H9 (cell line): ENCODE results near the gene TNRC18. TPM values are rescaled to one million over a fixed set of nuclear protein-coding genes. Genes with fewer than 3 reads are reported as not detected.

Source experiments
- DNase-seq: peaks from one replicate; pipeline ENCODE4 v3.0.0-alpha.2; 2017
- H2AFZ ChIP-seq: one replicate; pipeline ENCODE4 v1.6.1; 2013; ENCODE audit warnings: mild to moderate bottlenecking, low read length, control low read depth, moderate library complexity
- H2AK5ac ChIP-seq: 2 replicates; pipeline ENCODE4 v1.6.1; 2013; ENCODE audit warnings: low read length, control low read depth, mixed read lengths; ENCODE audit not compliant: insufficient read length
- H2BK120ac ChIP-seq: one replicate; pipeline ENCODE4 v1.6.1; 2013; ENCODE audit warnings: low read depth, mild to moderate bottlenecking, low read length, control low read depth, inconsistent platforms; ENCODE audit not compliant: poor library complexity, severe bottlenecking
- H2BK12ac ChIP-seq: 2 replicates; pipeline ENCODE4 v1.6.1; 2013; ENCODE audit warnings: low read length, control low read depth, mixed read lengths, low read depth; ENCODE audit not compliant: insufficient read length
- H2BK15ac ChIP-seq: 2 replicates; pipeline ENCODE4 v1.6.1; 2013; ENCODE audit warnings: low read depth, low read length, control low read depth
- H2BK20ac ChIP-seq: one replicate; pipeline ENCODE4 v1.6.1; 2013; ENCODE audit warnings: low read depth, mild to moderate bottlenecking, low read length, control low read depth, inconsistent platforms; ENCODE audit not compliant: poor library complexity, severe bottlenecking
- H2BK5ac ChIP-seq: 2 replicates; pipeline ENCODE4 v1.6.1; 2013; ENCODE audit warnings: low read length, control low read depth, mixed read lengths; ENCODE audit not compliant: insufficient read length
- H3K14ac ChIP-seq: 2 replicates; pipeline ENCODE4 v1.6.1; 2013; ENCODE audit warnings: low read length, control low read depth; ENCODE audit not compliant: insufficient read depth
- H3K18ac ChIP-seq: 2 replicates; pipeline ENCODE4 v1.6.1; 2013; ENCODE audit warnings: low read depth, mild to moderate bottlenecking, mixed read lengths, low read length, control low read depth; ENCODE audit not compliant: insufficient read length
- H3K23ac ChIP-seq: 2 replicates; pipeline ENCODE4 v1.6.1; 2013; ENCODE audit warnings: low read length, control low read depth, mixed read lengths, low read depth; ENCODE audit not compliant: insufficient read length
- H3K23me2 ChIP-seq: 2 replicates; pipeline ENCODE4 v1.6.1; 2013; ENCODE audit warnings: low read depth, mild to moderate bottlenecking, mixed read lengths, low read length, control low read depth; ENCODE audit not compliant: insufficient read length, poor library complexity, severe bottlenecking
- H3K27ac ChIP-seq: 2 replicates; pipeline ENCODE4 v1.5.1; 2013; ENCODE audit warnings: low read length, control low read depth, mixed read lengths, low read depth; ENCODE audit not compliant: insufficient read length
- H3K27me3 ChIP-seq: 2 replicates; pipeline ENCODE4 v1.6.1; 2013; ENCODE audit warnings: low read length, control low read depth, inconsistent platforms; ENCODE audit not compliant: insufficient read depth
- H3K4ac ChIP-seq: 2 replicates; pipeline ENCODE4 v1.6.1; 2013; ENCODE audit warnings: low read depth, mild to moderate bottlenecking, control low read depth, inconsistent platforms, low read length, moderate library complexity
- H3K4me1 ChIP-seq: 2 replicates; pipeline ENCODE4 v1.6.1; 2013; ENCODE audit warnings: low read length, control low read depth, inconsistent platforms; ENCODE audit not compliant: insufficient read depth
- H3K4me2 ChIP-seq: 2 replicates; pipeline ENCODE4 v1.6.1; 2013; ENCODE audit warnings: low read length, control low read depth, mixed read lengths; ENCODE audit not compliant: insufficient read length, insufficient read depth
- H3K56ac ChIP-seq: 2 replicates; pipeline ENCODE4 v1.6.1; 2013; ENCODE audit warnings: low read depth, mild to moderate bottlenecking, mixed read lengths, low read length, control low read depth; ENCODE audit not compliant: insufficient read length
- H3K79me1 ChIP-seq: 2 replicates; pipeline ENCODE4 v1.6.1; 2013; ENCODE audit warnings: low read depth, mild to moderate bottlenecking, moderate library complexity, low read length, control low read depth, inconsistent platforms; ENCODE audit not compliant: insufficient read depth, poor library complexity, severe bottlenecking
- H3K79me2 ChIP-seq: 2 replicates; pipeline ENCODE4 v1.6.1; 2013; ENCODE audit warnings: low read length, control low read depth, inconsistent platforms; ENCODE audit not compliant: insufficient read depth
- H3K9ac ChIP-seq: 2 replicates; pipeline ENCODE4 v1.6.1; 2013; ENCODE audit warnings: low read length, control low read depth, mixed read lengths; ENCODE audit not compliant: insufficient read length; ENCODE audit errors: extremely low read depth
- H3K9me3 ChIP-seq: one replicate; pipeline ENCODE4 v1.6.1; 2013; ENCODE audit warnings: low read depth, low read length, inconsistent platforms; ENCODE audit not compliant: control insufficient read depth
- H3T11ph ChIP-seq: one replicate; pipeline ENCODE4 v1.6.1; 2013; ENCODE audit warnings: mild to moderate bottlenecking, low read length, control low read depth, inconsistent platforms
- H4K20me1 ChIP-seq: one replicate; pipeline ENCODE4 v1.6.1; 2013; ENCODE audit not compliant: control insufficient read depth, insufficient read length, insufficient read depth
- H4K5ac ChIP-seq: 2 replicates; pipeline ENCODE4 v1.6.1; 2013; ENCODE audit warnings: low read depth, mild to moderate bottlenecking, mixed read lengths, low read length, control low read depth; ENCODE audit not compliant: insufficient read length
- H4K8ac ChIP-seq: replicated peaks from 2 replicates; pipeline ENCODE4 v1.6.1; 2013; ENCODE audit warnings: low read length, control low read depth, mixed read lengths, low read depth; ENCODE audit not compliant: insufficient read length
- H4K91ac ChIP-seq: 2 replicates; pipeline ENCODE4 v1.6.1; 2013; ENCODE audit warnings: low read depth, mild to moderate bottlenecking, moderate library complexity, mixed read lengths, low read length, control low read depth; ENCODE audit not compliant: insufficient read length
- H3K27ac Mint-ChIP-seq, 3 experiments: 2 replicates in 2 of 3; 3 replicates in 1 of 3; pipeline ENCODE4 v1.8.0; 2020 to 2021; ENCODE audit warnings: mixed read lengths in 3 of 3, mild to moderate bottlenecking in 1 of 3, moderate library complexity in 1 of 3
- H3K27me3 Mint-ChIP-seq: 2 replicates; pipeline ENCODE4 v1.8.0; 2021; ENCODE audit warnings: low read depth, mild to moderate bottlenecking, moderate library complexity, mixed read lengths
- H3K36me3 Mint-ChIP-seq, 3 experiments: 2 replicates in 2 of 3; 3 replicates in 1 of 3; pipeline ENCODE4 v1.8.0; 2020 to 2021; ENCODE audit warnings: low read depth in 3 of 3, mixed read lengths in 3 of 3; ENCODE audit not compliant: insufficient read depth in 1 of 3
- H3K4me1 Mint-ChIP-seq, 2 experiments: 2 replicates each; pipeline ENCODE4 v1.8.0; 2020; ENCODE audit warnings: mixed read lengths in 2 of 2
- H3K4me3 Mint-ChIP-seq, 2 experiments: 2 replicates in 1 of 2; 3 replicates in 1 of 2; pipeline ENCODE4 v1.8.0; 2020 to 2021; ENCODE audit warnings: mild to moderate bottlenecking in 2 of 2, mixed read lengths in 2 of 2, moderate library complexity in 1 of 2
- H3K9me3 Mint-ChIP-seq, 2 experiments: 2 replicates in 1 of 2; 3 replicates in 1 of 2; pipeline ENCODE4 v1.8.0; 2020; ENCODE audit warnings: mild to moderate bottlenecking in 2 of 2, mixed read lengths in 2 of 2, moderate library complexity in 1 of 2
- CTCF ChIP-seq: fragments of 200-600 bp; sonication (generic); conservative IDR thresholded peaks from 3 replicates; pipeline ENCODE4 v1.8.0; 2021; ENCODE audit warnings: antibody characterized with exemption, mild to moderate bottlenecking
- WGBS: extraction: QIAGEN DNeasy Blood & Tissue Kit; methylation state at CpG from one replicate; pipeline ENCODE4 v1.1.7; 2013; ENCODE audit warnings: missing lambda C conversion rate, low lambda C conversion rate, mixed read lengths; ENCODE audit not compliant: insufficient read length; ENCODE audit errors: extremely low coverage; 5-methylcytosine and 5-hydroxymethylcytosine counted together
- long read RNA-seq: library from polyadenylated mRNA; unstranded; transcript quantifications from one replicate; pipeline ENCODE4 v2.0.0, GENCODE V29; 2020
- total RNA-seq: library from RNA; stranded (reverse); gene quantifications from 2 replicates; pipeline ENCODE4 v1.2.1, GENCODE V29; 2021

TNRC18 gene
- 21.2 and 21.6 TPM in 2 replicates for total RNA-seq
- long read RNA-seq, partial matches to known transcripts: 1 of 1 reads
- long read RNA-seq, other reads (novel, unspliced or antisense): 0 of 1 reads

GRCh38 chr7:5423306-5423975 lies at the start of gene TNRC18:
TSS of gene TNRC18 (minus strand) at chr7:5423834. CDS start at chr7:5421246, 2,588 bp downstream.
- TF ChIP-seq CTCF: no peak
- no peaks in the 10 kb centered on the region for H3K79me2 ChIP-seq
- peak within 1 kb of the TSS; percentile 82 to 89 for H3K4me3 Mint-ChIP-seq
- no peak within 1 kb of the TSS; the same call in 1 of the 2 replicates for H3K14ac ChIP-seq
- no peak within 1 kb of the TSS for H3K27ac ChIP-seq
- H3K36me3 Mint-ChIP-seq: no peaks in the 10 kb centered on the region
- H3K9me3 ChIP-seq: no peaks in the 10 kb centered on the region
- no peaks in the 10 kb centered on the region for H3K4me1 ChIP-seq
- H3K4ac ChIP-seq: no peak within 1 kb of the TSS
- peak within 1 kb of the TSS; percentile 55 for H3K18ac ChIP-seq
- no peak within 1 kb of the TSS for H2AK5ac ChIP-seq
- H3K23me2 ChIP-seq: peaks cover 47% of the 10 kb centered on the region
- no peak within 1 kb of the TSS for H3K23ac ChIP-seq
- DNase-seq: no peak
- no peak within 1 kb of the TSS for H2BK15ac ChIP-seq
- no peak within 1 kb of the TSS for H2BK5ac ChIP-seq
- no peak within 1 kb of the TSS for H2BK120ac ChIP-seq
- WGBS: no CpG with 5 or more reads among the region's 67 CpGs
- peak within 1 kb of the TSS; percentile 58 for H3K4me2 ChIP-seq
- H3K79me1 ChIP-seq: no peaks in the 10 kb centered on the region
- H3T11ph ChIP-seq: no peak within 1 kb of the TSS
- H4K5ac ChIP-seq: no peak within 1 kb of the TSS
- H3K27ac Mint-ChIP-seq: peak within 1 kb of the TSS; percentile 70 to 86 (median 85); a peak in 3 of 7 replicates
- H3K27me3 Mint-ChIP-seq: peaks cover 61% of the 10 kb centered on the region
- no peaks in the 10 kb centered on the region; a peak in 1 of 5 replicates for H3K9me3 Mint-ChIP-seq
- H2BK20ac ChIP-seq: no peak within 1 kb of the TSS
- no peaks in the 10 kb centered on the region for H4K20me1 ChIP-seq
- H3K56ac ChIP-seq: no peak within 1 kb of the TSS
- H3K27me3 ChIP-seq: peaks cover 51% of the 10 kb centered on the region
- H4K91ac ChIP-seq: no peak within 1 kb of the TSS
- no peak within 1 kb of the TSS for H3K9ac ChIP-seq
- peaks cover 15 to 38% of the 10 kb centered on the region in 2 experiments for H3K4me1 Mint-ChIP-seq
- no peak within 1 kb of the TSS for H2BK12ac ChIP-seq
- no peak within 1 kb of the TSS for H2AFZ ChIP-seq
- no peak within 1 kb of the TSS for H4K8ac ChIP-seq
